GM21423 (cell line): ENCODE measurements around the gene PPP1R15B.
A peak's percentile ranks its signal among the peaks of the same experiment; 100 is the strongest.

Experiments used
- ATAC-seq: cut with Tn5 transposase; IDR thresholded peaks from one replicate; pipeline ENCODE4 v1.9.1; 2021; ENCODE audit warnings: mild to moderate bottlenecking, moderate library complexity; ENCODE audit not compliant: unreplicated experiment

PPP1R15B gene

GRCh38 chr1:204421441-204421840 lies 9.8 kb upstream of the PPP1R15B start:
- no peak for ATAC-seq

GRCh38 chr1:204420039-204421004 lies 8.7 kb upstream of the PPP1R15B start:
- ATAC-seq, result no peak

GRCh38 chr1:204419064-204419403 lies 7.4 kb upstream of the PPP1R15B start:
- ATAC-seq, result no peak

- ATAC-seq, result peak; percentile 57
Measured at GRCh38 chr1:204418174-204419063, 6.8 kb upstream of the PPP1R15B start.

- no peak for ATAC-seq
Measured at GRCh38 chr1:204417074-204417997, 5.7 kb upstream of the PPP1R15B start.

GRCh38 chr1:204416589-204417073 lies 5.0 kb upstream of the PPP1R15B start:
- ATAC-seq, result no peak

GRCh38 chr1:204415351-204415750 lies 3.7 kb upstream of the PPP1R15B start:
- no peak for ATAC-seq

- no peak for ATAC-seq
Measured at GRCh38 chr1:204414016-204414415, 2.4 kb upstream of the PPP1R15B start.

GRCh38 chr1:204413170-204413535 lies 1.5 kb upstream of the PPP1R15B start:
- no peak for ATAC-seq

GRCh38 chr1:204410688-204411450 lies 748 bp downstream of the PPP1R15B start:
- peak; percentile 27 for ATAC-seq

GRCh38 chr1:204409836-204410687 lies 1.6 kb downstream of the PPP1R15B start:
- no peak for ATAC-seq

GRCh38 chr1:204409123-204409522 lies 2.5 kb downstream of the PPP1R15B start:
- no peak for ATAC-seq

GRCh38 chr1:204408602-204409001 lies 3.0 kb downstream of the PPP1R15B start:
- ATAC-seq, result no peak

- no peak for ATAC-seq
Measured at GRCh38 chr1:204408074-204408507, 3.5 kb downstream of the PPP1R15B start.

GRCh38 chr1:204407295-204407971 lies 4.2 kb downstream of the PPP1R15B start:
- ATAC-seq, result no peak

GRCh38 chr1:204406621-204407020 lies 5.0 kb downstream of the PPP1R15B start:
- no peak for ATAC-seq

- no peak for ATAC-seq
Measured at GRCh38 chr1:204405988-204406387, 5.6 kb downstream of the PPP1R15B start.

- ATAC-seq, result no peak
Measured at GRCh38 chr1:204404629-204405028, 7.0 kb downstream of the PPP1R15B start.
